Neural cell (in vitro differentiated cells): Measurements from ENCODE around the gene INTS4. TPM values are rescaled to one million over a fixed set of nuclear protein-coding genes. Genes with fewer than 3 reads are reported as not detected.

ENCODE experiments used
- H2AFZ ChIP-seq: fragments of 200-600, 300-800 bp; sonication (generic), shearing (Covaris generic); 2 replicates; pipeline ENCODE4 v1.6.0; 2014; ENCODE audit warnings: low read depth, mild to moderate bottlenecking, antibody characterized with exemption, low read length, moderate library complexity
- H3F3A ChIP-seq: fragments of 200-600 bp; shearing (Covaris generic); 2 replicates; pipeline ENCODE4 v1.6.1; 2016; ENCODE audit warnings: mild to moderate bottlenecking, moderate library complexity, mixed read lengths, antibody characterized with exemption, low read length; ENCODE audit not compliant: insufficient read depth, poor library complexity, severe bottlenecking
- H3K27ac ChIP-seq: fragments of 200-600, 300-800 bp; sonication (generic), shearing (Covaris generic); 2 replicates; pipeline ENCODE4 v1.5.1; 2014; ENCODE audit warnings: mild to moderate bottlenecking, low read length, moderate library complexity
- H3K27me3 ChIP-seq: fragments of 300-800, 200-600 bp; sonication (generic), shearing (Covaris generic); 2 replicates; pipeline ENCODE4 v1.6.0; 2014; ENCODE audit warnings: mild to moderate bottlenecking, low read depth, low read length, moderate library complexity; ENCODE audit not compliant: insufficient read depth
- H3K36me3 ChIP-seq: fragments of 300-800, 200-600 bp; sonication (generic), shearing (Covaris generic); 2 replicates; pipeline ENCODE4 v1.5.1; 2014; ENCODE audit warnings: mild to moderate bottlenecking, antibody characterized with exemption, low read length, moderate library complexity; ENCODE audit not compliant: insufficient read depth
- H3K4me2 ChIP-seq: fragments of 300-800, 200-600 bp; sonication (generic), shearing (Covaris generic); 2 replicates; pipeline ENCODE4 v1.6.0; 2014; ENCODE audit warnings: mild to moderate bottlenecking, low read length
- H3K4me3 ChIP-seq: fragments of 300-800, 200-600 bp; sonication (generic), shearing (Covaris generic); 2 replicates; pipeline ENCODE4 v1.5.1; 2014; ENCODE audit warnings: mild to moderate bottlenecking, low read length, moderate library complexity
- H3K79me2 ChIP-seq: fragments of 200-600 bp; shearing (Covaris generic); replicated peaks from 2 replicates; pipeline ENCODE4 v1.6.0; 2014; ENCODE audit warnings: mild to moderate bottlenecking, low read length, moderate library complexity; ENCODE audit not compliant: insufficient read depth
- H3K9ac ChIP-seq: fragments of 300-800, 200-600 bp; sonication (generic), shearing (Covaris generic); 2 replicates; pipeline ENCODE4 v1.6.1; 2016; ENCODE audit warnings: mild to moderate bottlenecking, low read length, mixed read lengths
- H3K9me2 ChIP-seq: fragments of 200-600 bp; shearing (Covaris generic); 2 replicates; pipeline ENCODE4 v1.6.1; 2016; ENCODE audit warnings: mild to moderate bottlenecking, low read length, mixed read lengths; ENCODE audit not compliant: insufficient read depth
- H3K9me3 ChIP-seq: fragments of 200-600, 300-800 bp; sonication (generic), shearing (Covaris generic); 2 replicates; pipeline ENCODE4 v1.6.1; 2016; ENCODE audit warnings: mild to moderate bottlenecking, mixed run types, low read length, moderate library complexity, mixed read lengths
- H4K20me1 ChIP-seq: fragments of 200-600 bp; shearing (Covaris generic); 2 replicates; pipeline ENCODE4 v1.6.1; 2016; ENCODE audit warnings: mild to moderate bottlenecking, mixed run types; ENCODE audit not compliant: insufficient read depth
- CTCF ChIP-seq: fragments of 450-650 bp; IDR thresholded peaks from 2 replicates; pipeline ENCODE4 v1.5.1; 2014; ENCODE audit warnings: antibody characterized with exemption, mild to moderate bottlenecking, moderate library complexity; ENCODE audit not compliant: poor library complexity, severe bottlenecking
- EP300 ChIP-seq: fragments of 450-650 bp; conservative IDR thresholded peaks from 2 replicates; pipeline ENCODE4 v1.6.1; 2014; ENCODE audit warnings: antibody characterized with exemption, mild to moderate bottlenecking, moderate library complexity; ENCODE audit not compliant: poor library complexity, severe bottlenecking
- EZH2 ChIP-seq: fragments of 200-600, 300-800 bp; shearing (Covaris generic), sonication (generic); IDR thresholded peaks from 2 replicates; pipeline ENCODE4 v1.6.1; 2014; ENCODE audit warnings: antibody characterized with exemption, low read length, borderline replicate concordance, mild to moderate bottlenecking; ENCODE audit not compliant: insufficient read depth, poor library complexity, severe bottlenecking
- MXI1 ChIP-seq: fragments of 450-650 bp; conservative IDR thresholded peaks from 2 replicates; pipeline ENCODE4 v1.6.1; 2014; ENCODE audit warnings: antibody characterized with exemption, mild to moderate bottlenecking; ENCODE audit not compliant: poor library complexity, severe bottlenecking
- POLR2AphosphoS5 ChIP-seq: IDR thresholded peaks from 2 replicates; pipeline ENCODE4 v1.6.1; 2012
- RAD21 ChIP-seq: fragments of 450-650 bp; conservative IDR thresholded peaks from 2 replicates; pipeline ENCODE4 v1.6.1; 2014; ENCODE audit warnings: antibody characterized with exemption, mild to moderate bottlenecking, moderate library complexity
- REST ChIP-seq: IDR thresholded peaks from 2 replicates; pipeline ENCODE4 v1.6.1; 2012; ENCODE audit warnings: borderline replicate concordance
- SMC3 ChIP-seq: fragments of 450-650 bp; conservative IDR thresholded peaks from 2 replicates; pipeline ENCODE4 v1.6.1; 2014; ENCODE audit warnings: antibody characterized with exemption, mild to moderate bottlenecking, moderate library complexity; ENCODE audit not compliant: poor library complexity
- TAF1 ChIP-seq: IDR thresholded peaks from 2 replicates; pipeline ENCODE4 v1.6.1; 2012; ENCODE audit warnings: low read depth
- polyA plus RNA-seq: library from polyadenylated mRNA; depleted of rRNA; stranded (reverse); fragments of >200 nt; gene quantifications from 2 replicates; pipeline ENCODE4 v1.2.3, GENCODE V29; 2014

INTS4 gene
- polyA plus RNA-seq, 1 donor from 2014 or later, result 34.5 TPM

- Histone ChIP-seq H3K9me2 (no peaks in the 10 kb centered on the region), H3K9me3 (no peaks in the 10 kb centered on the region), H3K27me3 (no peaks in the 10 kb centered on the region), H2AFZ (no peak overlapping the region), H3K4me2 (no peak overlapping the region), H3K4me3 (no peak overlapping the region), H3K36me3 (no peaks in the 10 kb centered on the region), H3K79me2 (no peaks in the 10 kb centered on the region), H3F3A (no peaks in the 10 kb centered on the region), H3K27ac (no peak overlapping the region), H3K9ac (no peak overlapping the region), H4K20me1 (no peaks in the 10 kb centered on the region)
- TF ChIP-seq EP300 (no peak), CTCF (no peak), SMC3 (no peak), POLR2AphosphoS5 (no peak), RAD21 (no peak), TAF1 (no peak), EZH2 (no peak), REST (no peak)
Measured at GRCh38 chr11:78039919-78040671, 45.6 kb upstream of the INTS4 start.

DNA sequence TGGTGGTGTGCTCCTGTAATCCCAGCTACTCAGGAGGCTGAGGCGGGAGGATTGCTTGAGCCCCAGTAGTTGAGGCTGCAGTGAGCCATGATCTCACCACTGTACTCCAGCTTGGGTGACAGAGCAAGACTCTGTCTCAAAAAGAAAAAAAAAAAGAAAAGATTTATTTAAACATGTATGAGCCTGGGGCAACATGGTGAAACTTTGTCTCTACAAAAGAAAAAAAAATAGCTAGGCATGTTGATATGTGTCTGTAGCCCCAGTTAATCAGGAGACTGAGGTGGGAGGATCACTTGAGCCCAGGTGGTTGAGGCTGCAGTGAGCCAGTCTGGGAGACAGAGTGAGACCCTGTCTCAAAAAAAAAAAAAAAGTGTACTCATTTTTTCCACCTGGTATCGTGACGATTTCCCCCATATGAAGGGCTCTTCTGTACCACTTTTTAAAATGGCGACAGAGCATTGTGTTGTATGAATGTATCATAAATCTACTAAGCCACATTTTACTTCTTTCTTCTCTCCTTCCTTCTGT is 45.0 kb upstream of the INTS4 start:
- no peak overlapping the region for H3K27ac ChIP-seq
- no peaks in the 10 kb centered on the region for H3F3A ChIP-seq
- H3K9ac ChIP-seq, result no peak overlapping the region
- H3K27me3 ChIP-seq, result no peaks in the 10 kb centered on the region
- H2AFZ ChIP-seq, result no peak overlapping the region
- no peaks in the 10 kb centered on the region for H4K20me1 ChIP-seq
- TF ChIP-seq EP300 (no peak), CTCF (no peak), SMC3 (no peak), EZH2 (no peak), TAF1 (no peak), MXI1 (no peak), POLR2AphosphoS5 (no peak), RAD21 (no peak), REST (no peak)
- no peaks in the 10 kb centered on the region for H3K9me2 ChIP-seq
- no peak overlapping the region for H3K4me2 ChIP-seq
- no peaks in the 10 kb centered on the region for H3K36me3 ChIP-seq
- H3K4me3 ChIP-seq, result no peak overlapping the region
- no peaks in the 10 kb centered on the region for H3K79me2 ChIP-seq
- no peaks in the 10 kb centered on the region for H3K9me3 ChIP-seq
